Measurements from ENCODE around the gene ZC3H12D. TPM values are rescaled to one million over a fixed set of nuclear protein-coding genes. Genes with fewer than 3 reads are reported as not detected.

ZC3H12D gene
- total RNA-seq, 1 experiment from 2014 or later = 0.57 TPM

DNA sequence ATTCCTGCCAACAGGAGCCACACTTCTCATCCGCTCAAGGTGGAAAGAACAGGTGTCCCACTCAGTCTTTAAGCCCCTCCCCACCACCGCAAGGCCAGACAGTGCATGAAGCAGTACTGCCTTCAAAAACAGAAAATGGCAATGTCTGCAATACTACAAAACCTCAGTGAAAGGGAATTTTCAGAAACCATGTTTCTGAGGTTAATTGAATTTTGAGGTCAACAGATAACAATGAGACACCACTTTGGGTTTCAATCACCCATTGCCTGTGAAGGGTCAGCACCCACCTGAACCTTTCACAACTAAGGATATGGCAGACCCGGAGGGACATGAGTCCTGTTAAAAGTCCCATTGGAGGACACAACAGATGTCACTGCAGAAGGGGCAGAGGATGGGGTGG lies 13.0 kb downstream of the ZC3H12D start:
- BruUV-seq (replicated peaks) = no TSS peak
- no peaks in the 10 kb centered on the region for H3K4me1 ChIP-seq
- ChIA-PET CTCF (no interaction called here), POLR2A (no interaction called here)
- Mint-ChIP-seq H3K4me3 (ENCODE audit: unreplicated experiment) (no peak overlapping the region), H3K36me3 (ENCODE audit: insufficient read depth, unreplicated experiment) (no peaks in the 10 kb centered on the region), H3K9me3 (ENCODE audit: unreplicated experiment) (no peaks in the 10 kb centered on the region), H3K4me1 (ENCODE audit: low read depth, unreplicated experiment) (no peaks in the 10 kb centered on the region), H3K27ac (ENCODE audit: unreplicated experiment) (no peak overlapping the region), H3K27me3 (ENCODE audit: insufficient read depth, unreplicated experiment) (no peaks in the 10 kb centered on the region)
- no peak for DNase-seq
- H3K36me3 ChIP-seq (ENCODE audit: control insufficient read depth, insufficient read depth, low read length) = no peaks in the 10 kb centered on the region; the same call in 1 of the 2 replicates
- no peaks in the 10 kb centered on the region for H3K9me3 ChIP-seq
- intact Hi-C loops (cut with micrococcal nuclease; ENCODE audit: unreplicated experiment) = no loop called here
- no peaks in the 10 kb centered on the region for H3K27me3 ChIP-seq (replicated peaks; ENCODE audit: control insufficient read depth, insufficient read depth, low read length)
- TF ChIP-seq, protein P1, sequence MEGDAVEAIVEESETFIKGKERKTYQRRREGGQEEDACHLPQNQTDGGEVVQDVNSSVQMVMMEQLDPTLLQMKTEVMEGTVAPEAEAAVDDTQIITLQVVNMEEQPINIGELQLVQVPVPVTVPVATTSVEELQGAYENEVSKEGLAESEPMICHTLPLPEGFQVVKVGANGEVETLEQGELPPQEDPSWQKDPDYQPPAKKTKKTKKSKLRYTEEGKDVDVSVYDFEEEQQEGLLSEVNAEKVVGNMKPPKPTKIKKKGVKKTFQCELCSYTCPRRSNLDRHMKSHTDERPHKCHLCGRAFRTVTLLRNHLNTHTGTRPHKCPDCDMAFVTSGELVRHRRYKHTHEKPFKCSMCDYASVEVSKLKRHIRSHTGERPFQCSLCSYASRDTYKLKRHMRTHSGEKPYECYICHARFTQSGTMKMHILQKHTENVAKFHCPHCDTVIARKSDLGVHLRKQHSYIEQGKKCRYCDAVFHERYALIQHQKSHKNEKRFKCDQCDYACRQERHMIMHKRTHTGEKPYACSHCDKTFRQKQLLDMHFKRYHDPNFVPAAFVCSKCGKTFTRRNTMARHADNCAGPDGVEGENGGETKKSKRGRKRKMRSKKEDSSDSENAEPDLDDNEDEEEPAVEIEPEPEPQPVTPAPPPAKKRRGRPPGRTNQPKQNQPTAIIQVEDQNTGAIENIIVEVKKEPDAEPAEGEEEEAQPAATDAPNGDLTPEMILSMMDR (IDR thresholded peaks at IDR 0.05; ENCODE audit: insufficient read depth in 1 of 2, low read depth in 1 of 2, low read length in 1 of 2, severe bottlenecking in 1 of 2, unreplicated experiment in 1 of 2) = no peak
- no peak overlapping the region for H3K4me3 ChIP-seq (ENCODE audit: low read depth, low read length)

DNA sequence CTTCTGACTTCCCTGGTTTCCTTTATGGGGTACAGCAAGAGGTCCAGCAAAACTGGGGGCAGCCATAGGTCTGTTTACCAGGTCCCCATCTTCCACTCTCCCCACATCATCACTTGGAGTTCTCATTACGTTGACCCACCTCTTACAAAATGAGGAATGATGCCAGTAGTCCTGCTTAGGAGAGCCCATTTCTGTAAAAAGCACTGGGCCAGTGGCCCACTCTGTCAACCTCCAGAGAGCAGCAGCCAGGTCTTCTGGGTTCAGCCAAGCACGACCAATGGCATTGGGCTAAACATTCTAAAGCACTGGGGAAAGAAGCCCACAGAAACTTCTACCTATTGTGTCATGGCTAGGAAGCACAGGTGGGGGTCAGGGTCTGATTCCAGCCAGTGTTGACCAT lies 13.9 kb downstream of the ZC3H12D start:
- TF ChIP-seq, protein P1 (IDR thresholded peaks at IDR 0.05; ENCODE audit: insufficient read depth in 1 of 2, low read depth in 1 of 2, low read length in 1 of 2, severe bottlenecking in 1 of 2, unreplicated experiment in 1 of 2) = no peak
- Histone ChIP-seq H3K36me3 (ENCODE audit: control insufficient read depth, insufficient read depth, low read length) (no peaks in the 10 kb centered on the region; the same call in 1 of the 2 replicates), H3K4me3 (ENCODE audit: low read depth, low read length) (no peak overlapping the region), H3K9me3 (no peaks in the 10 kb centered on the region), H3K27me3 (replicated peaks; ENCODE audit: control insufficient read depth, insufficient read depth, low read length) (no peaks in the 10 kb centered on the region), H3K4me1 (no peaks in the 10 kb centered on the region)
- no peak for DNase-seq
- Mint-ChIP-seq H3K36me3 (ENCODE audit: insufficient read depth, unreplicated experiment) (no peaks in the 10 kb centered on the region), H3K4me1 (ENCODE audit: low read depth, unreplicated experiment) (no peaks in the 10 kb centered on the region), H3K27me3 (ENCODE audit: insufficient read depth, unreplicated experiment) (no peaks in the 10 kb centered on the region), H3K4me3 (ENCODE audit: unreplicated experiment) (no peak overlapping the region), H3K27ac (ENCODE audit: unreplicated experiment) (no peak overlapping the region), H3K9me3 (ENCODE audit: unreplicated experiment) (no peaks in the 10 kb centered on the region)
- no TSS peak for BruUV-seq (replicated peaks)
- intact Hi-C loops (cut with micrococcal nuclease; ENCODE audit: unreplicated experiment) = no loop called here
- ChIA-PET POLR2A (no interaction called here), CTCF (no interaction called here)

DNA sequence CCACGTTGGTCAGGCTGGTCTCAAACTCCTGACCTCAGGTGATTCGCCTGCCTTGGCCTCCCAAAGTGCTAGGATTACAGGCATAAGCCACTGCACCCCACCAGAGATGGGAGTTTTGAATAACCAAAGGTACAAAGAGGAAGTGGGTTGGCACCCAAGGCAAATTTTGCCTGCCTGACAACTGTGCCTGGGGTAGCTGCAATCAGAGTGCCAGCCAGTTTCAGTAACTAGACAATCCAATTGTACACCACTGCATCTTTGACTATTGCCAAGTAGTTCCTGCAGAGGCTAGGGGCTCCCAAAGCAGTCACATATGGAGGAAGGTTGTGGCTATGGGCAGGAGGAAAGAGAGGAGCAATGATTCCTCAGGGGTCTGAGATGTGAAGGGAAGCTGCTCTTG lies 16.6 kb downstream of the ZC3H12D start:
- Histone ChIP-seq H3K4me1 (no peaks in the 10 kb centered on the region), H3K9me3 (no peaks in the 10 kb centered on the region), H3K36me3 (ENCODE audit: control insufficient read depth, insufficient read depth, low read length) (no peaks in the 10 kb centered on the region), H3K27me3 (replicated peaks; ENCODE audit: control insufficient read depth, insufficient read depth, low read length) (no peaks in the 10 kb centered on the region), H3K4me3 (ENCODE audit: low read depth, low read length) (no peak overlapping the region)
- Mint-ChIP-seq H3K4me1 (ENCODE audit: low read depth, unreplicated experiment) (no peaks in the 10 kb centered on the region), H3K36me3 (ENCODE audit: insufficient read depth, unreplicated experiment) (no peaks in the 10 kb centered on the region), H3K27me3 (ENCODE audit: insufficient read depth, unreplicated experiment) (no peaks in the 10 kb centered on the region), H3K27ac (ENCODE audit: unreplicated experiment) (no peak overlapping the region), H3K9me3 (ENCODE audit: unreplicated experiment) (no peaks in the 10 kb centered on the region), H3K4me3 (ENCODE audit: unreplicated experiment) (no peak overlapping the region)
- no TSS peak for BruUV-seq (replicated peaks)
- ChIA-PET POLR2A (no interaction called here), CTCF (no interaction called here)
- TF ChIP-seq, protein P1 (IDR thresholded peaks at IDR 0.05; ENCODE audit: insufficient read depth in 1 of 2, low read depth in 1 of 2, low read length in 1 of 2, severe bottlenecking in 1 of 2, unreplicated experiment in 1 of 2) = no peak
- DNase-seq = no peak
- intact Hi-C loops (cut with micrococcal nuclease; ENCODE audit: unreplicated experiment) = no loop called here
